Endothelial cell (in vitro differentiated cells): Measurements from ENCODE around the gene KYNU. TPM values are rescaled to one million over a fixed set of nuclear protein-coding genes. Genes with fewer than 3 reads are reported as not detected.

Experiments
- DNase-seq: peaks from one replicate; pipeline ENCODE4 v3.0.0; 2021; ENCODE audit warnings: low spot score
- H3K27ac Mint-ChIP-seq: one replicate; pipeline ENCODE4 v1.8.0; 2021; ENCODE audit warnings: mixed read lengths, inconsistent platforms; ENCODE audit not compliant: unreplicated experiment
- H3K27me3 Mint-ChIP-seq: one replicate; pipeline ENCODE4 v1.8.0; 2021; ENCODE audit warnings: mild to moderate bottlenecking, moderate library complexity, mixed read lengths, inconsistent platforms; ENCODE audit not compliant: unreplicated experiment
- H3K36me3 Mint-ChIP-seq: one replicate; pipeline ENCODE4 v1.8.0; 2021; ENCODE audit warnings: mild to moderate bottlenecking, low read depth, mixed read lengths, inconsistent platforms; ENCODE audit not compliant: unreplicated experiment
- H3K4me1 Mint-ChIP-seq: one replicate; pipeline ENCODE4 v1.8.0; 2021; ENCODE audit warnings: mild to moderate bottlenecking, mixed read lengths, inconsistent platforms; ENCODE audit not compliant: unreplicated experiment
- H3K4me3 Mint-ChIP-seq: one replicate; pipeline ENCODE4 v1.8.0; 2021; ENCODE audit warnings: mild to moderate bottlenecking, mixed read lengths, inconsistent platforms; ENCODE audit not compliant: unreplicated experiment
- H3K9me3 Mint-ChIP-seq: one replicate; pipeline ENCODE4 v1.8.0; 2021; ENCODE audit warnings: mixed read lengths, inconsistent platforms; ENCODE audit not compliant: unreplicated experiment
- total RNA-seq: library from RNA; stranded (reverse); fragmentation: NEBNext Ultra II Directional; extraction: Animal tissue kit (Norgen Biotek cat#: 25700); gene quantifications from one replicate; pipeline ENCODE4 v1.2.1, GENCODE V29; 2021; ENCODE audit not compliant: unreplicated experiment
- TF ChIP-seq, protein P1 (sequence below): fragments of 200-600 bp; sonication (generic); IDR thresholded peaks from one replicate; pipeline ENCODE4 v1.5.0; 2021; ENCODE audit warnings: antibody characterized with exemption; ENCODE audit not compliant: unreplicated experiment

KYNU gene
- total RNA-seq, 1 donor from 2014 or later: not detected

DNA sequence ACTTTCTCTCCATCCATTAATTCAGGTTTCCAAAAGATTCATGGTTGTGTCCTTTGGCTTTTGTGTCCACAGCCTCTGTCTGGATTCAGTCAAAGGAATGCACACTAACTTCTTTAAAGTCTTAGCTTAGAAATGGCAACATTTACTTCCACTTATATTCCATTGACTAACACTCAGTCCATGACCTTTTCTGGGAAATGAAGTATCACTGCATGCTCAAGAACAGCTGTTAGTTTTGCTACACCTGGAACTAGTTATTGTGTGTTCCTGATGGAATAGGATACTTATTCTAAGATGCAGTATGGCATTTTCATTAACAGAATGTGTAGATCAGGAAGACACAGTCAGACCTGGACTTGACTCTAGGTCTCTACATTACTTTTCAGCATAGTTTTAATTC lies 88.8 kb downstream of the KYNU start:
- Mint-ChIP-seq H3K27me3 (peaks cover 1% of the 10 kb centered on the region), H3K4me3 (no peak overlapping the region), H3K9me3 (no peaks in the 10 kb centered on the region), H3K27ac (no peak overlapping the region), H3K36me3 (no peaks in the 10 kb centered on the region), H3K4me1 (no peaks in the 10 kb centered on the region)
- TF ChIP-seq, protein P1, sequence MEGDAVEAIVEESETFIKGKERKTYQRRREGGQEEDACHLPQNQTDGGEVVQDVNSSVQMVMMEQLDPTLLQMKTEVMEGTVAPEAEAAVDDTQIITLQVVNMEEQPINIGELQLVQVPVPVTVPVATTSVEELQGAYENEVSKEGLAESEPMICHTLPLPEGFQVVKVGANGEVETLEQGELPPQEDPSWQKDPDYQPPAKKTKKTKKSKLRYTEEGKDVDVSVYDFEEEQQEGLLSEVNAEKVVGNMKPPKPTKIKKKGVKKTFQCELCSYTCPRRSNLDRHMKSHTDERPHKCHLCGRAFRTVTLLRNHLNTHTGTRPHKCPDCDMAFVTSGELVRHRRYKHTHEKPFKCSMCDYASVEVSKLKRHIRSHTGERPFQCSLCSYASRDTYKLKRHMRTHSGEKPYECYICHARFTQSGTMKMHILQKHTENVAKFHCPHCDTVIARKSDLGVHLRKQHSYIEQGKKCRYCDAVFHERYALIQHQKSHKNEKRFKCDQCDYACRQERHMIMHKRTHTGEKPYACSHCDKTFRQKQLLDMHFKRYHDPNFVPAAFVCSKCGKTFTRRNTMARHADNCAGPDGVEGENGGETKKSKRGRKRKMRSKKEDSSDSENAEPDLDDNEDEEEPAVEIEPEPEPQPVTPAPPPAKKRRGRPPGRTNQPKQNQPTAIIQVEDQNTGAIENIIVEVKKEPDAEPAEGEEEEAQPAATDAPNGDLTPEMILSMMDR: no peak
- no peak for DNase-seq

DNA sequence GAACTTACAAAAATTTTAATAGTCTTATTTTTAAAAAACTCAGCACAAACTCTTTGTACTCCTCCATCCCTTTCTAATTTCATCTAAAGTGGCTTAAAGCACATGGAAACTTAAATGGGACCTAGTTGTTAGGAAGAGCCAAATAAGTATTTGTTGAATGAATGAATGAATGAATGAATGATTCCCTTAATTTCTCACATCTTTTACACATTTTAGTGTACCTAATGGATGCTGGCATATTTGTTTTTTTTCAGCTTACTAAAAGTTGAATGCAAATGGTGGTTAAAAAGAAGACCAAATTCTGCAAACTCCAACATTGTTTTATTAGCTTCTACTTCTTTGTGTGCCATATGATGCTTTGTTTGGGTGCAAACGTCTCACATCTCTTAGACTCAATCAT lies 89.6 kb downstream of the KYNU start:
- Mint-ChIP-seq H3K27me3 (peaks cover 1% of the 10 kb centered on the region), H3K27ac (no peak overlapping the region), H3K9me3 (no peaks in the 10 kb centered on the region), H3K36me3 (no peaks in the 10 kb centered on the region), H3K4me1 (no peaks in the 10 kb centered on the region), H3K4me3 (no peak overlapping the region)
- TF ChIP-seq, protein P1: no peak
- no peak for DNase-seq

DNA sequence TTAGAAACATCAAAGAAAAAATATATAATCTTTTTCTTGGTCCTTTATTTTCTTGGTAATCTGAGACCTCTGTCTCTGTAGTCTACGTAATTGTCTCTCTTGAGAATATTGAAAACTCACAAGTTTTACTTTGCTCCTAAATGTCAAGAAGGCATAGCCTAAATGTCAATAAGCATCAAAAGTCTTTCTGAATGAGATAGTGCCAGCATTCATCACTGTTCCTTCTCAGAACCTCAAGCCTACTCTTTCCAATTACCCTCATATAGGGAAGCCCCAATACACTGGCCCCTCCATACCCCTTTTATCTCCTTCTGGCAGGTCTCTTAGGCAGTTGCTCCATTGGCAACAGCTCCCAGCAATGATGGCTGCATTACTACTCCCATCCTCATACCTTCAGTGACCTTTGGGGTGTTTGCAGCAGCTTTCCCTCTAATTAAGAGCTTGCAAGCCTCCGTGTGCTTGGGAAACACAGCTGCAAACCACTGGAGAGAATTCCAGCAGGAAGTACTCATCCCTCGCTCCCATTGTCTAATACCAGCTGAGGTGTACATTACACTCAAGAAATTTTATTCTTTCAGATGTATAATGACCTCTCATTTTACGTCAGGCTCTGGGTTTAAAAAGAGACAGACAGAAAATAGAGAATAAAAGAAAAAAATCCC lies 95.8 kb downstream of the KYNU start:
- Mint-ChIP-seq H3K27ac (no peak overlapping the region), H3K4me3 (no peak overlapping the region), H3K4me1 (peaks cover 18% of the 10 kb centered on the region), H3K9me3 (no peaks in the 10 kb centered on the region), H3K36me3 (no peaks in the 10 kb centered on the region), H3K27me3 (no peaks in the 10 kb centered on the region)
- TF ChIP-seq, protein P1: no peak
- DNase-seq: no peak

DNA sequence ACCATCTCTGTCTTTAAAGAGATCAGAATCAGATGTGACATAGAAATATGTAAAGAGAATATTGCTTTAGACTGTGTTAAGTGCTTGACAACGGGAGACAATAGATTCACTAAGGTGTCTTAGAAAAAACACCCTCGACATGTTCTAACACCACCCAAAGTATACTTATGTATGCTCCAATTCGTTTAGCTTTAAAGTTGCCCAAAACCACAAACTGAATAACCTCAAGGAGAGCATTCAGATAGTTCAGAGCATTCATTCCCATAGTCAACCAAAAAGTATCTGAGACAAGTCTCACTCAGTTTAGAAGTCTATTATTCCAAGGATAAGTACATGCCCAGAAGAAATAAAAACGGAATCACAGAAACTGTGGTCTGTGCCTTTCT lies 96.4 kb downstream of the KYNU start:
- H3K9me3 Mint-ChIP-seq: no peaks in the 10 kb centered on the region
- no peaks in the 10 kb centered on the region for H3K27me3 Mint-ChIP-seq
- no peak for DNase-seq
- peaks cover 18% of the 10 kb centered on the region for H3K4me1 Mint-ChIP-seq
- peak overlapping the region; percentile 58 for H3K27ac Mint-ChIP-seq
- no peak overlapping the region for H3K4me3 Mint-ChIP-seq
- H3K36me3 Mint-ChIP-seq: no peaks in the 10 kb centered on the region
- TF ChIP-seq, protein P1: no peak

DNA sequence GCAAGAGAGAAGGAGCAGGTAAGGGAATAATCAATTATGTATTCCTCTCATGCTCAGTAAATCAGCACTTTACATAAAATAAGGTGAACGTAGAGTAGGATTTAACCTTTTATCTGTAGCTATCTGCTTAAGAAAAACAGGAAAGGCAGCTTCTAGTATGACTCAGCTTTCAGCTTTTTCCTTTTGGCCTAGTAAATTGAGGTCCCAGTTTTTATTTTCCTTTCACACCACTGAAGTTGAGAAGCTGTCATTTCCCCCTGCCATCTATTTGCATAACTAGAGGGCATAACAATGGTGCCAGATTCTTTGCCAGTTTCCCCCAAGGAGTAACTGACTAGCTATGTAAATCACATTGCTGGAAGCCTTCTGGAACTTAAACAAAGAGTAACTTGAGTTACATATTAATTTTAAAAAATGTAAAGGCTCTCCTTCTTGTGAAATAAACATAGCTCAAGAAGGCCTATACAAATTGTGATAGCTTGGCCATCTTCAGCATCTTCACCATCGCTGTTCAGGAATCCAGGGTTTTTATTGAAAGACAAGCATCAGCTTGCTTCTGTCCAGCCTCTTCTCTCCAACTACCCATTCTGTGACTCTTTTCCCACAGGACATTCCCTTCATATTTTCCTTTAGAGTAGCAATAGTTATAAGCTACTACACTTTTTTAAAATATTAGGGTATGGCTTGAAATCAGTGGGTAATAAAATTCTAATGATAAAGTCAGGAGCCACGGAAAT lies 97.0 kb downstream of the KYNU start:
- Mint-ChIP-seq H3K4me1 (peaks cover 18% of the 10 kb centered on the region), H3K4me3 (no peak overlapping the region), H3K27ac (peak overlapping the region; percentile 58), H3K9me3 (no peaks in the 10 kb centered on the region), H3K36me3 (no peaks in the 10 kb centered on the region), H3K27me3 (no peaks in the 10 kb centered on the region)
- no peak for DNase-seq
- TF ChIP-seq, protein P1: no peak
